ENCODE data around the gene S1PR2.

S1PR2 gene

DNA sequence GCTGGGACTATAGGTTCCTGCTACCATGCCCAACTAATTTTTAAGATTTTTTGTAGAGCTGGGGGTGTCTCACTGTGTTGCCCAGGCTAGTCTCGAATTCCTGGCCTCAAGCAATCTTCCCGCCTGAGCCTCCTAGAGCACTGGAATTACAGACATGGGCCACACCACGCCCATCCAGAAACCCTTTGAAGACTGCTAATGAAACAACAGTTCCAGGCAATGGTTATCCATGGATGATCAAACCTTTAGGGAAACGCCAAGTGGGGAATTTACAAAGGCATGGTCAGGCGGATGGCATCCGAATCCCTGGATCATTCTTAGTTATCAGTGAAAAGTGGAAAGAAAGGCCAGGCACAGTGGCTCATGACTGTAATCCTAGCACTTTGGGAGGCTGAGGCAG is 19.4 kb downstream of the S1PR2 start:
- no peak for DNase-seq (ENCODE audit: low read depth)
- H3K4me3 ChIP-seq (ENCODE audit: low read depth, low read length): no peak overlapping the region
- TF ChIP-seq, protein P1, sequence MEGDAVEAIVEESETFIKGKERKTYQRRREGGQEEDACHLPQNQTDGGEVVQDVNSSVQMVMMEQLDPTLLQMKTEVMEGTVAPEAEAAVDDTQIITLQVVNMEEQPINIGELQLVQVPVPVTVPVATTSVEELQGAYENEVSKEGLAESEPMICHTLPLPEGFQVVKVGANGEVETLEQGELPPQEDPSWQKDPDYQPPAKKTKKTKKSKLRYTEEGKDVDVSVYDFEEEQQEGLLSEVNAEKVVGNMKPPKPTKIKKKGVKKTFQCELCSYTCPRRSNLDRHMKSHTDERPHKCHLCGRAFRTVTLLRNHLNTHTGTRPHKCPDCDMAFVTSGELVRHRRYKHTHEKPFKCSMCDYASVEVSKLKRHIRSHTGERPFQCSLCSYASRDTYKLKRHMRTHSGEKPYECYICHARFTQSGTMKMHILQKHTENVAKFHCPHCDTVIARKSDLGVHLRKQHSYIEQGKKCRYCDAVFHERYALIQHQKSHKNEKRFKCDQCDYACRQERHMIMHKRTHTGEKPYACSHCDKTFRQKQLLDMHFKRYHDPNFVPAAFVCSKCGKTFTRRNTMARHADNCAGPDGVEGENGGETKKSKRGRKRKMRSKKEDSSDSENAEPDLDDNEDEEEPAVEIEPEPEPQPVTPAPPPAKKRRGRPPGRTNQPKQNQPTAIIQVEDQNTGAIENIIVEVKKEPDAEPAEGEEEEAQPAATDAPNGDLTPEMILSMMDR (IDR thresholded peaks at IDR 0.05; ENCODE audit: low read depth, low read length, missing control alignments): no peak

DNA sequence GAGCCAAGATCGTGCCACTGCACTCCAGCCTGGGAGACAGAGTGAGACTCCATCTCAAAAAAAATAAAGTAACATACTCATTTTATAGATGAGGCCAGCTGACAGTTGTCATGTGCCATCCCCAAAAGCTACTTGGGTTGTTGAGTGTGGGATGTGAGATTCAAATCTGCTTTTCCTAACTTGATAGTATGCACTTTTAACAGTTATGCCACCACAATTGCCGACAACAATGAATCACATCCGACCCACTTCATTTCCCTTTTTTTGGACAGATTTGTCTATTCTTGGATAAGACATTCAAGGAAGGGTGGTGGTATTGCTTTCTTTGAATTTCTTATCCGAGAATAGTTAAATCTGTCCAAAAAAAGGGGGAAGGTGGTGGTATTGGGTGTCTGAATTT is 20.1 kb downstream of the S1PR2 start:
- no peak for DNase-seq (ENCODE audit: low read depth)
- no peak overlapping the region for H3K4me3 ChIP-seq (ENCODE audit: low read depth, low read length)
- TF ChIP-seq, protein P1 (IDR thresholded peaks at IDR 0.05; ENCODE audit: low read depth, low read length, missing control alignments): no peak

DNA sequence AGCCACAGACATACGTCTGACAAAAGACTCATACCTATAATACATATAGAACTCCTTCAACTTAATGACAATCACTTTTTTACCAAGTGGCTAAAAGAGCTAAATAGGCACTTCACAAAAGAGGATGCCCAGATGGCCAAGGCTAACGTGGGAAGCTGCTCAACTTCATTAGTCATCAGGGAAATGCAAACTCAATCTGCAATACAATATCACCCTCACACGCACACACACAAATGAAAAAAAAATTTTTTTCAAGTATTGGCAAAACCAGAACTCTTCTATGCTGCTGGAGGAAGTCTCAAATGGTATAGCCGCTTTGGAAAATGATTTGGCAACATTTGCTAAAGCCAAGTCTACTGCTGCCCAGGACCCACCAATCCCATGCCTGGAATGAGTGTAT is 21.8 kb downstream of the S1PR2 start:
- no peak for DNase-seq (ENCODE audit: low read depth)
- H3K4me3 ChIP-seq (ENCODE audit: low read depth, low read length): no peak overlapping the region
- TF ChIP-seq, protein P1 (IDR thresholded peaks at IDR 0.05; ENCODE audit: low read depth, low read length, missing control alignments): no peak

DNA sequence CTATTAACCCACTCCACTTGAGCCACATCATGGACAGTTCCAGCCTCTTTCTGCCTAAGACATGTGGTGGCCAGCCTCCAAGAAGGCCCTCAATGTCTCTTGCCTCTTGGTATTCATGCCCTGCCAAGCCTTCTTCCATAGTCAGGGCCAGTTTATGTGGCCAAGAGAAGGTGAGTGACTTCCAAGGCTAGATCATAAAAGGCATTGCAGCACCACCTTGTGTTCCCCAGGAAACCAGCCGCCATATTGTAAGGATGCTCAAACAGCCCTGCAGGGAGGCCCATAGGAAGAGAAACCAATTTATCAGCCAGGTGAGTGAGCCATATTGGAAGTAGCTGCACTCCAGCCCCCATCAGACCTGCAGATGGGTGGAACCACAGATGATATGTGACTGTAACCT is 24.1 kb downstream of the S1PR2 start:
- TF ChIP-seq, protein P1 (IDR thresholded peaks at IDR 0.05; ENCODE audit: low read depth, low read length, missing control alignments): no peak
- DNase-seq (ENCODE audit: low read depth): no peak
- H3K4me3 ChIP-seq (ENCODE audit: low read depth, low read length): no peak overlapping the region

DNA sequence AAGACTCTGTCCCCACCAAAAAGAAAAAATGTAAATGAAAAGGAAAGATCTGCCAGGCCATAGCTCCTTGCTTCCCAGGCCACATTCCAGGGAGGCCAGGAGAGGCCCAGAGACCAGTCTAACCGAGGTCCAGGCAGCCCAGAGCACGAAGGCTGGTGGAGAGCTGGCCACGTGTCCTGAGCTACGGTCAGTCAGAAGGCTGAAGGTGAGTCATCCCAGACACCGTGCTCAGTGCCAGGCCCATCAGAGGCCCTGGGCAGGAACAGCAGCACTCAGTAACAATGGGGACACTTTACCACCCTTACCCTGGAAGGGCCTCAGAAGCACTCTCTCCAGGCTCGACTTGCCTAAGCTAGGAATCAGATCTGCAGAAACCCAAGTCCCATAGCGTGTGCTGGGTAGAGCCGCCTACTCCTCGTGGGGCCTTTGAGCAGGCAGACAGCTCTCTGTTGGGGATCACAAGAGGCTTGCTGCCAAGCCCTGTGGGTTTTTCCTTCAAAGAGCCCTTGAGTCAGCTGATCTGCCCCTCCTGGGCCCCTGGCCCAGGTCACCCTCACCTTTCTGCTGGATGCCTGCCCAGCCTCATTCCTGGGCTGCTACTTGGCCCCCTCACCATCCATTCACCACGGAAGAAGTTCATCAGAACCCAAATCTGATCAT is 24.8 kb downstream of the S1PR2 start:
- no peak for DNase-seq (ENCODE audit: low read depth)
- TF ChIP-seq, protein P1 (IDR thresholded peaks at IDR 0.05; ENCODE audit: low read depth, low read length, missing control alignments): no peak
- H3K4me3 ChIP-seq (ENCODE audit: low read depth, low read length): no peak overlapping the region

DNA sequence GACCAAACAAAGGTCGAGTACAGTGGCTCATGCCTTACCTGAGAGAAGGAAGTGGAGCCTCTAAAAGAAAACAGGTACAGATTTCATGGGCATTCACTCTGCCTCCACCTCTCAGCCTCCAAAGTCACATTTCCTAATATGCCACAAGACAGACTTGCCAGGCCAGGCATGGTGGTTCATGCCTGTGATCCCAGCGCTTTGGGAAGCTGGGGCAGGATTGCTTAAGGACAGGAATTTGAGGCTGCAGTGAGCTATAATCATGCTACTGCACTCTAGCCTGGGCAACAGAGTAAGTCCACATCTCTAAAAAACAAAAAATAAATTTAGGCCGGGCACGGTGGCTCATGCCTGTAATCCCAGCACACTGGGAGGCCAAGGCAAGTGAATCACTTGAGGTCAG is 25.5 kb downstream of the S1PR2 start:
- DNase-seq (ENCODE audit: low read depth): no peak
- TF ChIP-seq, protein P1 (IDR thresholded peaks at IDR 0.05; ENCODE audit: low read depth, low read length, missing control alignments): no peak
- no peak overlapping the region for H3K4me3 ChIP-seq (ENCODE audit: low read depth, low read length)

DNA sequence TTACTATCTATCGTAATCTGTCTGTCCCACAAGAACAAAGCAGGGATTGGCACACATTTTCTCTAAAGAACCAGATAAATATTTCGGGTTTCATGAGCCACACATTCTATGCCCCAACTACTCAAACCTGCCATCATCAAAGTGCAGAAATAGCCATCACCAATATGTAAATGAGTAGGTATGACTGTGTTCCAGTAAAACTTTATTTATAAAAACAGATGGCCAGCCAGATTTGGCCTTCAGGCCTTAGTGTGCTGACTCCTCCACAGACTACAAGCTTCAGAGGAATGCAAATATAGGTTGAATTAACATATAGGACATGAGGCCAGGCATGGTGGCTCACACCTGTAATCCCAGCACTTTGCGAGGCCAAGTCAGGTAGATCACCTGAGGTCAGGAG is 27.4 kb downstream of the S1PR2 start:
- no peak overlapping the region for H3K4me3 ChIP-seq (ENCODE audit: low read depth, low read length)
- TF ChIP-seq, protein P1 (IDR thresholded peaks at IDR 0.05; ENCODE audit: low read depth, low read length, missing control alignments): no peak
- no peak for DNase-seq (ENCODE audit: low read depth)

Data from GM12864 (cell line).